Measurements from ENCODE around the gene GADD45B.
A peak's percentile ranks its signal among the peaks of the same experiment; 100 is the strongest.

GADD45B gene

DNA sequence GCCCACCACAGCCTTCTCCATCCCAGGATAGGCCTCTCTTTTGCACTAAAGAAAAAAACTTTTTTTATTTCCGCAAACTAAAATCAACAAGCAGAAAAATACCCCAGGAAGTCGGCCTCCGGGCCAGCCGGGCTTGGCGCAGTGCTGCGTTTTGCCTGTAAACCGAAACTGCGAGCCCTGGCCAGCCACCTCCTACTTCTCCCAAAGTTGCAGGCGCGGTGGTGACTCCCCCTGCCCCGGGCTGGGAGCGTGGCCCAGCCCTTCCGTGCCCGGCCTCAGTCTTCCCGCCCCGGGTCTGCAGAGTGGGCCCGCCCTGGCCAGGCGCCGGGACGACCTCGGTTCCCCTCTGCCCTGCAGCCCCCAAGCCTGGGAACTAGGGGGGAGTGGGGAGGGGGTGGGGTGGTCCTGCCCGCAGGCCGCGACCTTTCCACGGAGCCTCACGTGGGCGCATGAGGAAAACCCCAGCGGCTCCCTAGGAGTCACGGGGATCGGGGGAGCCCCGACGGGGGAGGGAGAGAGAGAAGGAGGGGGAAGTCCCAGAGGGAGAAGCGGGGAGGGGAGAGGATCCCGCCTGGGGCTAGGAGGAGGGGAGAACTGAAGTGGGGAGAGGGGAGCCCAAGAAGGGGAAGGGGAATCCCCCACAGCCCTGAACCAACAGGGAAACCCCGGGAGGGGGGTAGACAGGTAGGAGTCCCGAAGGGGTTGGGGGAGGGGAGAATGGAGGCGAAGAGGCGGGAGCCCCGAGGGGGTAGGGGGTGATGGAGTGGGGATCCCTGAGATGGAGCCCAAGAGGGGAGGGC, 3.0 kb downstream of the GADD45B start:
- Histone ChIP-seq H3K9ac (peak overlapping the region; percentile 73 to 92 (median 89); a peak in 21 of 22 replicates), H3K27ac (peak overlapping the region in 10 of 11 experiments; percentile 41 to 90 (median 86); a peak in 20 of 22 replicates), H3K27me3 (no peaks in the 10 kb centered on the region), H3K4me2 (peak overlapping the region; percentile 92 to 100 (median 99)), H3K36me3 (peaks cover 0 to 13% (median 0%) of the 10 kb centered on the region in 11 experiments; a peak in 9 of 22 replicates), H3K4me3 (peak overlapping the region; percentile 77 to 99 (median 94)), H3K9me3 (replicated peaks in 1 of 11) (peaks cover 19 to 30% (median 28%) of the 10 kb centered on the region in 11 experiments), H3K4me1 (peaks cover 22 to 53% (median 49%) of the 10 kb centered on the region in 10 experiments; a peak in 18 of 20 replicates), H4K20me1 (peaks cover 21 to 45% (median 29%) of the 10 kb centered on the region in 11 experiments)
- no peak for TF ChIP-seq Cebpa-rat (IDR thresholded peaks at IDR 0.05)

DNA sequence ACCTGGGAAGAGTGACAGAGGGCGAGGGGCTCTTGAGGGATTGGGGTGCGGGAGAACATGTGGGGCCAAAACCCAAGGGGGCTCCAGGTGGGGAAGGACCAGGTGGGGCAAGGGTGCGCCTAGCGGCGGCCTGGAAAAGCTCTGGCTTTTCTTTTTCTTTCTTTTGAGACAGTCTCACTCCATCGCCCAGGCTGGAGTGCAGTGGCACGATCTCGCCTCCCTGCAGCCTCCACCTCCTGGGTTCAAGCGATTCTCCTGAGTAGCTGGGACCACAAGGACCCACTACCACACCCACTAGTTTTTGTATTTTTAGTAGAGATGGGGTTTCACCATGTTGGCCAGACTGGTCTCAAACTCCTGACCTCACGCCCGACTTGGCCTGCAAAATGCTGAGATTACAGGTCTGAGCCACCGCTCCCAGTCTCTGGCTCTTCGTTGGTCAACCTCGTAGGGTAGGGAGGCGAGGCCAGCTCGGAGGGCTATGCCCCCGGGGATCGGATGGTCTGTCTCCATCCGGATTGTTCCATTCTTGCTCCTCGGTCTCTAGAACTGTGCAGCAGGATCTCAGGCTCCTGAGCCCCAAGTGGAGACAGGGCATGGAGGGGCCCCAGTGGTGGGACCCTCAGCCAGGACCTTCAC, 3.7 kb downstream of the GADD45B start:
- Histone ChIP-seq H3K36me3 (peaks cover 0 to 13% (median 0%) of the 10 kb centered on the region in 11 experiments; a peak in 9 of 22 replicates), H3K4me2 (peak overlapping the region; percentile 92 to 100 (median 99)), H3K9me3 (replicated peaks in 1 of 11) (peaks cover 24 to 38% (median 34%) of the 10 kb centered on the region in 11 experiments), H4K20me1 (peaks cover 21 to 45% (median 29%) of the 10 kb centered on the region in 11 experiments), H3K4me3 (peak overlapping the region; percentile 77 to 99 (median 94)), H3K27ac (peak overlapping the region in 10 of 11 experiments; percentile 41 to 90 (median 86); a peak in 19 of 22 replicates), H3K4me1 (peaks cover 18 to 49% (median 44%) of the 10 kb centered on the region in 10 experiments; a peak in 18 of 20 replicates), H3K27me3 (no peaks in the 10 kb centered on the region), H3K9ac (peak overlapping the region in 10 of 11 experiments; percentile 73 to 92 (median 90); a peak in 17 of 22 replicates)
- TF ChIP-seq Cebpa-rat (IDR thresholded peaks at IDR 0.05), result no peak

DNA sequence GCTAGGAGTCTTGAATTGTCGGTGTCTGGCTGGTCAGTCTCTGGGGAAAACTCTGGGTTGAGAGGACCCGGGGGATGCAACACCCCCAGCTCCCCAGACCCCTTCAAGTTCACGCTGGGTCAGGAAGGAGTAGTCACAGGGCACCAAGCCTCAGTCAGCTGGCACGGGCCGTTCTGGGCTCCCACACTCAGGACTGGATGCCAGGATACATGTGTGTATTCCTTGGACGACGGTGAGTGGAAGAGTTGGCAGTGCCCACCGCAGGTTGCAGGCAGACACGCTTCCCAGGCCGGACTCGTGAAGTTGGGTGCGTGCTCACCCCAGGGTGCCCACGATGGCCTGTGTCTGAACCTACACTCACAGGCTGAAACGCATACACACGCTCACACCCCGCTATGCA, 5.5 kb downstream of the GADD45B start:
- H3K9ac ChIP-seq, result no peak overlapping the region
- H3K27me3 ChIP-seq, result no peaks in the 10 kb centered on the region
- no peak for TF ChIP-seq Cebpa-rat (IDR thresholded peaks at IDR 0.05)
- H3K4me2 ChIP-seq, result no peak overlapping the region
- H3K4me3 ChIP-seq, result no peak overlapping the region
- peaks cover 13 to 53% (median 36%) of the 10 kb centered on the region in 10 experiments; a peak in 18 of 20 replicates for H3K4me1 ChIP-seq
- peaks cover 24 to 39% (median 34%) of the 10 kb centered on the region in 11 experiments for H3K9me3 ChIP-seq (replicated peaks in 1 of 11)
- peaks cover 0 to 13% (median 0%) of the 10 kb centered on the region in 11 experiments; a peak in 9 of 22 replicates for H3K36me3 ChIP-seq
- H3K27ac ChIP-seq, result no peak overlapping the region
- peaks cover 16 to 30% (median 21%) of the 10 kb centered on the region in 11 experiments for H4K20me1 ChIP-seq

DNA sequence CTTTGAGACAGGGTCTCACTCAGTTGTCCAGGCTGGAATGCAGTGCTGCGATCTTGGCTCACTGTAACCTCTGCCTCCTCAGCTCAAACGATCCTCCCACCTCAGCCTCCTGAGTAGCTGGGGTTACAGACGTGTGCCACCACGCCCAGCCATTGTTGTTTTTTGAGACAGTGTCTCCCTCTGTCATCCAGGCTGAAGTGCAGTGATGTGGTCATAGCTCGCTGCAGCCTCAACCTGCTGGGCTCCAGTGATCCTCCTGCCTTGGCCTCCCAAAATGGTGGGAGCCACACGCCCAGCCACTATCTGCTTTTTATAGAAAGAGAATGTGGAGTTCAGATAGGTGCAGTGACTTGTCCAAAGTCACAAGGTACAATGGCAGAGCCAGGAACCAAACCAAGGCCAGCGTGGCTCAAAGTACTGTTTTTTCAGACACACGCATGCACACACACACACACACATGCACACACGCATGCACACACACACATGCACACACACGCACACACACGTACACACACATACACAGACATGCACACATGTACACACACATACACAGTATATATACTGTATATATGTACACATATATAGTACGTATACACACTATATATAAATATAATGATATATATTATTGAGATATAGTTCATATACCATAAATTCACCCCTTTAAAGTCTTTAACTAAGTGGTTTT, 6.6 kb downstream of the GADD45B start:
- Histone ChIP-seq H3K4me2 (no peak overlapping the region), H3K9me3 (replicated peaks in 1 of 11) (peaks cover 24 to 39% (median 34%) of the 10 kb centered on the region in 11 experiments), H3K4me1 (peaks cover 13 to 49% (median 32%) of the 10 kb centered on the region in 10 experiments; a peak in 18 of 20 replicates), H3K27me3 (peaks cover 0 to 4% (median 0%) of the 10 kb centered on the region in 11 experiments; a peak in 3 of 22 replicates), H3K9ac (no peak overlapping the region), H4K20me1 (peaks cover 5 to 20% (median 11%) of the 10 kb centered on the region in 11 experiments; a peak in 20 of 22 replicates), H3K27ac (no peak overlapping the region), H3K36me3 (peaks cover 0 to 7% (median 0%) of the 10 kb centered on the region in 11 experiments; a peak in 8 of 22 replicates), H3K4me3 (no peak overlapping the region)
- no peak for TF ChIP-seq Cebpa-rat (IDR thresholded peaks at IDR 0.05)

DNA sequence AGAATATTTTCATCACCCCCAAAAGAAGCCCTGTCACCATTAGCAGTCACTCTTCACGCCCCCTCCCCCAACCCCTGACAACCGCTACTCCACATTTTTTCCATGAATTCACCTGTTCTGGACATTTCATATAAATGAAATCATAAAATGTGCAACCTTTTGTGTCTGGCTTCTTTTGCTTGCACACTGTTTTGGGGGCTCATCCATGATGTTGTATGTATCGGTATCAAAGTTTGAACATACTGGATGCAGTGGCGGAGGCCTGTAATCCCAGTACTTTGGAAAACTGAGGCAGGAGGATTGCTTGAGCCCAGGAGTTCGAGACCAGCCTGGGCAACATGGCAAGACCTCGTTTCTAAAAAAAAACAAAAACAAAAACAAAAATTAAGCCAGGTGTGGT, 7.2 kb downstream of the GADD45B start:
- peaks cover 0 to 14% (median 5%) of the 10 kb centered on the region in 11 experiments; a peak in 13 of 22 replicates for H4K20me1 ChIP-seq
- no peak overlapping the region for H3K4me2 ChIP-seq
- H3K9me3 ChIP-seq (replicated peaks in 1 of 11), result peaks cover 24 to 39% (median 34%) of the 10 kb centered on the region in 11 experiments
- H3K27me3 ChIP-seq, result peaks cover 0 to 10% (median 2%) of the 10 kb centered on the region in 11 experiments; a peak in 12 of 22 replicates
- H3K27ac ChIP-seq, result no peak overlapping the region
- no peak for TF ChIP-seq Cebpa-rat (IDR thresholded peaks at IDR 0.05)
- H3K36me3 ChIP-seq, result peaks cover 0 to 7% (median 0%) of the 10 kb centered on the region in 11 experiments; a peak in 2 of 22 replicates
- peaks cover 17 to 49% (median 31%) of the 10 kb centered on the region in 10 experiments; a peak in 18 of 20 replicates for H3K4me1 ChIP-seq
- no peak overlapping the region for H3K9ac ChIP-seq
- no peak overlapping the region for H3K4me3 ChIP-seq

DNA sequence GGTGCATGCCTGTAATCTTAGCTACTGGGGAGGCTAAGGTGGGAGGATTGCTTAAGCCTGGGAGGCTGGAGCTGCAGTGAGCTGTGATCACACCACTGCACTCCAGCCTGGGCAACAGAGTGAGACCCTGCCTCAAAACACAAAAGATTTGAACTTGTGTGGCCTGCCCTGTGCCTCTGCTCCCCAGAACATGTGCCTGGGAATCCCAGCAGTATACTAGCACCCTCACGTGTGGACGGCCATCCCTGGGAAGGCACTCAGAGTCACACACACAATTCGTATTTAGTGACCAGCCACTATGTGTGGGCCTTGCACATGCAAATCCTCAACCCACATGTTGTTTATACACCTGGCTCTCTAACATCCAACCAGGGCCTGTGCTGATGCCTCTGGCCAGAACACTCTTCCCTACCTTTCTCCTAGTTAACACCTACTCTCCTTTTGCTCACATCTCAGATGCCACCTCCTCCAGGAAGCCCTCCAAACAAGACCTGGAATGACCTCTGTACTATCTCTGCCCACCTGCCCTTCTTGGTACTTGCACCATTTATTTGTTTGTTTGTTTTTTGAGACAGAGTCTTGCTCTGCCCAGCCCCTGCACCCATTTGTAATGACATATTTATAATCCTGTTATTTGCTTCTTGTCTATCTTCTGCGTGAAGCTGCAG, 7.7 kb downstream of the GADD45B start:
- H3K36me3 ChIP-seq, result peaks cover 0 to 7% (median 0%) of the 10 kb centered on the region in 11 experiments; a peak in 2 of 22 replicates
- H3K4me1 ChIP-seq, result peaks cover 20 to 49% (median 32%) of the 10 kb centered on the region in 10 experiments
- H3K4me2 ChIP-seq, result no peak overlapping the region
- peaks cover 24 to 39% (median 34%) of the 10 kb centered on the region in 11 experiments for H3K9me3 ChIP-seq (replicated peaks in 1 of 11)
- H4K20me1 ChIP-seq, result peaks cover 0 to 11% (median under 1%) of the 10 kb centered on the region in 11 experiments; a peak in 9 of 22 replicates
- H3K9ac ChIP-seq, result no peak overlapping the region
- peaks cover 3 to 15% (median 7%) of the 10 kb centered on the region in 11 experiments for H3K27me3 ChIP-seq
- no peak overlapping the region for H3K27ac ChIP-seq
- TF ChIP-seq Cebpa-rat (IDR thresholded peaks at IDR 0.05), result no peak
- H3K4me3 ChIP-seq, result no peak overlapping the region

DNA sequence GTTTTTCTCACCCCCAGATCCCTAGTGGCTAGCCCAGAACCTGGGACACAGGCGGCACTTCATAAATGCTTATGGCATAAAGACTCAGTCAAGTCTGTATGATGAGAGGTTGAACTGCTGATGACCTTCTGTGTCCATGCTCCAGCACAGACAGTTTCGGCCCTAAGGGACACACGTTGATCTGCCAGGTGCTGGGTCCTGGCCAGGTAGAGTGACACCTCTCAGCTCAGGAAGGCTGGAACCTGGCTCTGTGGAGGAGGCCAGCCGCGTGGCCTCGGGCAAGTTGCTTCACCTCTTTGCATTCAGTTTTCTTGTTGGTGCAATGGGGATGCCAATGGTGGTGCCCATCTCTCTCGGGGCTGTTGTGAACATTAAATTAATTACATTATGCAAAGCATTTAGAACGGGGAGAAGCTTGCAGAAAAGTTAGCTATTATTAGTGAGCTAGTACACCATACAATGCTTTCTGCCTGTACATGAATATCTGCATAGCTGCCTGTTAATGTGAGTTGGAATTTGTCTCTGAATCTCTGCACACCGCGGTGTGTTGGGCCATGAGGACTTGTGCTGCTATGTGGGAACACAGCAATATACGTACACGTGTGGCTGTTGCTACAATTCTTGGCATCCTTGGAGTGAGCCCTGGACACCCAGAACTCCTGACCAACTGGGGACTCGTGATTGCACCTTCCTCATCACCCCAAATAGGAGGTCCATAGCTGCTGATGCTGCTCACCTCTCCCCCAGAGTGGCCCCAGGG, 8.4 kb downstream of the GADD45B start:
- no peak overlapping the region for H3K27ac ChIP-seq
- no peak overlapping the region for H3K9ac ChIP-seq
- peaks cover 23 to 49% (median 32%) of the 10 kb centered on the region in 10 experiments for H3K4me1 ChIP-seq
- peaks cover 0 to 18% (median 6%) of the 10 kb centered on the region in 11 experiments; a peak in 10 of 22 replicates for H4K20me1 ChIP-seq
- peaks cover 11 to 23% (median 15%) of the 10 kb centered on the region in 11 experiments for H3K27me3 ChIP-seq
- TF ChIP-seq Cebpa-rat (IDR thresholded peaks at IDR 0.05), result no peak
- no peak overlapping the region for H3K4me2 ChIP-seq
- peaks cover 24 to 39% (median 34%) of the 10 kb centered on the region in 11 experiments for H3K9me3 ChIP-seq (replicated peaks in 1 of 11)
- H3K4me3 ChIP-seq, result no peak overlapping the region
- H3K36me3 ChIP-seq, result peaks cover 0 to 7% (median 0%) of the 10 kb centered on the region in 11 experiments; a peak in 2 of 22 replicates
